Uterus (tissue), 4 donors: ENCODE measurements around the gene IRF1. TPM values are rescaled to one million over a fixed set of nuclear protein-coding genes. Genes with fewer than 3 reads are reported as not detected.
"Not testable (repeated sequence)": the region's sequence is repeated elsewhere in the genome, so short reads cannot be mapped to it uniquely, and the experiment has no call there.

Experiments
- DNase-seq, 2 donors: peaks; one replicate each; pipeline ENCODE4 v3.0.0-alpha.2; 2019 to 2020
- H3K27ac ChIP-seq, 2 donors: fragments of 200-600 bp; sonication (generic); 1 replicate in 1 of 2; 2 replicates in 1 of 2; pipeline ENCODE4 v1.5.1; 2016 to 2018
- H3K27me3 ChIP-seq, 2 donors: fragments of 200-600 bp; sonication (generic); one replicate each; pipeline ENCODE4 v1.5.1; 2018 to 2019; ENCODE audit warnings: control low read depth in 1 of 2
- H3K36me3 ChIP-seq, 2 donors: fragments of 200-600 bp; sonication (generic); one replicate each; pipeline ENCODE4 v1.5.1; 2019; ENCODE audit warnings: control low read depth in 1 of 2
- H3K4me1 ChIP-seq, 2 donors: fragments of 200-600 bp; sonication (generic); one replicate each; pipeline ENCODE4 v1.5.1; 2018 to 2019; ENCODE audit warnings: control low read depth in 1 of 2
- H3K4me3 ChIP-seq, 2 donors: fragments of 200-600 bp; sonication (generic); 1 replicate in 1 of 2; 2 replicates in 1 of 2; pipeline ENCODE4 v1.5.1; 2018 to 2019; ENCODE audit warnings: mild to moderate bottlenecking in 1 of 2
- H3K9me3 ChIP-seq, 2 donors: fragments of 200-600 bp; sonication (generic); one replicate each; pipeline ENCODE4 v1.5.1; 2019; ENCODE audit warnings: control low read depth in 1 of 2
- CTCF ChIP-seq, 4 experiments: fragments of 200-600 bp in 2 of 4; fragments of 450-650 bp in 2 of 4; sonication (generic) in 2 of 4; IDR thresholded peaks; one replicate each; pipeline ENCODE4 v1.5.1; 2016 to 2019; ENCODE audit warnings: antibody characterized with exemption in 4 of 4, mild to moderate bottlenecking in 2 of 4, moderate library complexity in 1 of 4
- POLR2A ChIP-seq, 2 donors: fragments of 450-650 bp; IDR thresholded peaks; one replicate each; pipeline ENCODE4 v1.6.1; 2016; ENCODE audit warnings: antibody characterized with exemption in 2 of 2, mild to moderate bottlenecking in 1 of 2, moderate library complexity in 1 of 2
- intact Hi-C: fragments of 100-400 bp; cut with DNase I; formaldehyde crosslinking; loops from one replicate; pipeline ENCODE4 v1.15.1; 2023; ENCODE audit warnings: low total_unique reads
- total RNA-seq, 4 donors: library from RNA; depleted of rRNA in 3 of 4; stranded (reverse); fragments of >200 nt in 3 of 4; gene quantifications; one replicate each; pipeline versions ENCODE4 v1.1.0 to v1.2.4, GENCODE V29; 2014 to 2023
- donor health status: DM: yes; HTN: yes; CAD: no.

The IRF1 gene
- total RNA-seq, 4 donors from 2014 or later = 3.8 to 110 (median 25.7) TPM

- intact Hi-C loops = no loop called here
- no peaks in the 10 kb centered on the region for H3K4me1 ChIP-seq
These were observed 37.4 kb upstream of the IRF1 start for GRCh38 chr5:132528021-132528420.

GRCh38 chr5:132526974-132527564 lies 36.5 kb upstream of the IRF1 start:
- intact Hi-C loops = no loop called here
- Histone ChIP-seq H3K4me3 (no peak overlapping the region), H3K36me3 (no peaks in the 10 kb centered on the region), H3K4me1 (no peaks in the 10 kb centered on the region), H3K27me3 (no peaks in the 10 kb centered on the region), H3K27ac (no peak overlapping the region), H3K9me3 (no peaks in the 10 kb centered on the region)
- TF ChIP-seq POLR2A (IDR thresholded peaks at IDR 0.05) (no peak), CTCF (IDR thresholded peaks at IDR 0.05) (peak in 1 of 4 experiments; percentile 1)
- no peak for DNase-seq

More at GRCh38 chr5:132528021-132528420, 37.4 kb upstream of the IRF1 start:
- no peaks in the 10 kb centered on the region for H3K9me3 ChIP-seq
- TF ChIP-seq CTCF (IDR thresholded peaks at IDR 0.05) = no peak
- no peak for TF ChIP-seq POLR2A (IDR thresholded peaks at IDR 0.05)
- no peaks in the 10 kb centered on the region for H3K36me3 ChIP-seq
- H3K27ac ChIP-seq = no peak overlapping the region
- no peak overlapping the region for H3K4me3 ChIP-seq
- no peaks in the 10 kb centered on the region for H3K27me3 ChIP-seq
- no peak for DNase-seq

GRCh38 chr5:132526290-132526973 lies 35.9 kb upstream of the IRF1 start:
- intact Hi-C loops = no loop called here
- peak in 1 of 2 donors; percentile 29 for DNase-seq

GRCh38 chr5:132525299-132525724 lies 34.7 kb upstream of the IRF1 start:
- H3K27me3 ChIP-seq = no peaks in the 10 kb centered on the region
- DNase-seq = no peak
- H3K36me3 ChIP-seq = no peaks in the 10 kb centered on the region
- H3K27ac ChIP-seq = no peak overlapping the region
- no peaks in the 10 kb centered on the region for H3K4me1 ChIP-seq
- H3K4me3 ChIP-seq = no peak overlapping the region
- H3K9me3 ChIP-seq = no peaks in the 10 kb centered on the region
- intact Hi-C loops = no loop called here
- TF ChIP-seq POLR2A (IDR thresholded peaks at IDR 0.05) (no peak), CTCF (IDR thresholded peaks at IDR 0.05) (no peak)

More at GRCh38 chr5:132526290-132526973, 35.9 kb upstream of the IRF1 start:
- Histone ChIP-seq H3K9me3 (no peaks in the 10 kb centered on the region), H3K36me3 (no peaks in the 10 kb centered on the region), H3K27me3 (no peaks in the 10 kb centered on the region), H3K4me3 (no peak overlapping the region), H3K4me1 (no peaks in the 10 kb centered on the region), H3K27ac (no peak overlapping the region)
- no peak for TF ChIP-seq POLR2A (IDR thresholded peaks at IDR 0.05)
- TF ChIP-seq CTCF (IDR thresholded peaks at IDR 0.05) = peak; percentile 66 to 87 (median 72)

GRCh38 chr5:132524877-132525276 lies 34.3 kb upstream of the IRF1 start:
- DNase-seq, H3K4me1 ChIP-seq, H3K27ac ChIP-seq, H3K36me3 ChIP-seq, H3K9me3 ChIP-seq, intact Hi-C loops, H3K4me3 ChIP-seq, H3K27me3 ChIP-seq: not testable (repeated sequence)

GRCh38 chr5:132522067-132522466 lies 31.5 kb upstream of the IRF1 start:
- H3K4me3 ChIP-seq, H3K9me3 ChIP-seq, H3K36me3 ChIP-seq, DNase-seq, H3K27me3 ChIP-seq, H3K4me1 ChIP-seq, intact Hi-C loops, H3K27ac ChIP-seq: not testable (repeated sequence)

- H3K27me3 ChIP-seq, intact Hi-C loops, H3K4me1 ChIP-seq, H3K36me3 ChIP-seq, DNase-seq, H3K9me3 ChIP-seq, H3K4me3 ChIP-seq, H3K27ac ChIP-seq: not testable (repeated sequence)
These were observed 23.2 kb upstream of the IRF1 start for GRCh38 chr5:132513618-132514336.
